ENCODE data around the gene ORC4.

- TF ChIP-seq CTCF (IDR thresholded peaks at IDR 0.05) (no peak), POLR2A (IDR thresholded peaks at IDR 0.05) (no peak)
Observed at GRCh38 chr2:147924647-147925046, 95.9 kb downstream of the ORC4 start.
